HEK293 (cell line): ENCODE measurements around the gene CHCHD10.

Source experiments
- CTCF ChIP-seq: fragments of 450-650 bp; formaldehyde crosslinking; IDR thresholded peaks from 2 replicates; pipeline ENCODE4 v1.5.1; 2016; ENCODE audit warnings: missing biosample characterization, missing genetic modification characterization
- PRDM10 ChIP-seq: fragments of 450-650 bp; formaldehyde crosslinking; IDR thresholded peaks from 2 replicates; pipeline ENCODE4 v1.5.1; 2016; ENCODE audit warnings: missing biosample characterization, missing genetic modification characterization
- REST ChIP-seq: fragments of 450-650 bp; formaldehyde crosslinking; IDR thresholded peaks from 2 replicates; pipeline ENCODE4 v1.5.1; 2016; ENCODE audit warnings: missing biosample characterization, missing genetic modification characterization
- ZFP3 ChIP-seq: fragments of 450-650 bp; formaldehyde crosslinking; IDR thresholded peaks from 2 replicates; pipeline ENCODE4 v1.5.1; 2016; ENCODE audit warnings: low read depth, missing biosample characterization, missing genetic modification characterization
- ZNF449 ChIP-seq: fragments of 450-650 bp; formaldehyde crosslinking; IDR thresholded peaks from 2 replicates; pipeline ENCODE4 v1.5.1; 2017; ENCODE audit warnings: missing biosample characterization, mild to moderate bottlenecking, missing genetic modification characterization, moderate library complexity
- ZNF580 ChIP-seq: fragments of 450-650 bp; formaldehyde crosslinking; IDR thresholded peaks from 2 replicates; pipeline ENCODE4 v1.5.1; 2016; ENCODE audit warnings: missing biosample characterization, missing genetic modification characterization

GRCh38 chr22:23744001-23744400 is 23.8 kb downstream of the CHCHD10 start:
- TF ChIP-seq CTCF (no peak), ZNF449 (tag by site-specific recombination) (no peak), REST (tag by site-specific recombination) (no peak), ZFP3 (tag by site-specific recombination) (no peak), ZNF580 (tag by site-specific recombination) (no peak), PRDM10 (tag by site-specific recombination) (no peak)
